ENCODE data around the gene SMIM5. TPM values are rescaled to one million over a fixed set of nuclear protein-coding genes. Genes with fewer than 3 reads are reported as not detected.
"Not testable (repeated sequence)": the region's sequence is repeated elsewhere in the genome, so short reads cannot be mapped to it uniquely, and the experiment has no call there.

Gene SMIM5
- total RNA-seq, 3 donors from 2014 or later, result 20.7 to 41.6 (median 27.5) TPM

DNA sequence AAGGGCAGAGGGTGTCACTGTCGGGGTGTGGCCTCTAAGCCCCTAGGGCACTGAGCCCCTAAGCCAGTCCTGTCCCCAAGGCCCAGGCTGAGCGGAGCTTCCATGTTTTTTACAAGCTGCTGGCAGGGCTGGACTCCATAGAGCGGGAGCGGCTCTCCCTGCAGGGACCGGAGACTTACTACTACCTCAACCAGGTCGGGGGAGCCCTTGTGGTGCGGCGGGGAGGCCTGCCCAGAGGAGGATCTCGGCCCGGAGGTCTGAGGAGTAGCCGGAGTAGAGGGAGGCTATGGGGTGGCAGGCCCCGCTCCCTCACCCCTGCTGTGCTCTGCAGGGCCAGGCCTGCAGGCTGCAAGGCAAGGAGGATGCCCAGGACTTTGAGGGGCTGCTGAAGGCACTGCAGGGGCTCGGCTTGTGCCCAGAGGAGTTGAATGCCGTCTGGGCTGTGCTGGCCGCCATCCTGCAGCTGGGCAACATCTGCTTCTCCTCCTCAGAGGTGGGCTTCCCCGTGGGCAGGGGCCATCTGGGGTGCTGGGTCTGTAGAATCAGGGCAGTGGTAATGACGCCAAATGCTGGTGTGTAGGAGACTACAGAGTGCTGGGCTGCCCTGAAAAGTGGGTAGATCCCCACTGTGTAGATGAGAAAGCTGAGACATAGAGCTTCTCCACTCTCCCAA is 40.8 kb upstream of the SMIM5 start:
- no peak for ATAC-seq
- H3K4me1 ChIP-seq (ENCODE audit: low read depth), result peaks cover 11% of the 10 kb centered on the region
- no peaks in the 10 kb centered on the region for H3K36me3 ChIP-seq (ENCODE audit: low read depth)
- peak in 1 of 3 donors; percentile 55 for DNase-seq
- H3K4me3 ChIP-seq, result no peak overlapping the region
- intact Hi-C loops (cut with DNase I, micrococcal nuclease), result no loop called here
- H3K9me3 ChIP-seq, result no peaks in the 10 kb centered on the region
- TF ChIP-seq, protein P1, sequence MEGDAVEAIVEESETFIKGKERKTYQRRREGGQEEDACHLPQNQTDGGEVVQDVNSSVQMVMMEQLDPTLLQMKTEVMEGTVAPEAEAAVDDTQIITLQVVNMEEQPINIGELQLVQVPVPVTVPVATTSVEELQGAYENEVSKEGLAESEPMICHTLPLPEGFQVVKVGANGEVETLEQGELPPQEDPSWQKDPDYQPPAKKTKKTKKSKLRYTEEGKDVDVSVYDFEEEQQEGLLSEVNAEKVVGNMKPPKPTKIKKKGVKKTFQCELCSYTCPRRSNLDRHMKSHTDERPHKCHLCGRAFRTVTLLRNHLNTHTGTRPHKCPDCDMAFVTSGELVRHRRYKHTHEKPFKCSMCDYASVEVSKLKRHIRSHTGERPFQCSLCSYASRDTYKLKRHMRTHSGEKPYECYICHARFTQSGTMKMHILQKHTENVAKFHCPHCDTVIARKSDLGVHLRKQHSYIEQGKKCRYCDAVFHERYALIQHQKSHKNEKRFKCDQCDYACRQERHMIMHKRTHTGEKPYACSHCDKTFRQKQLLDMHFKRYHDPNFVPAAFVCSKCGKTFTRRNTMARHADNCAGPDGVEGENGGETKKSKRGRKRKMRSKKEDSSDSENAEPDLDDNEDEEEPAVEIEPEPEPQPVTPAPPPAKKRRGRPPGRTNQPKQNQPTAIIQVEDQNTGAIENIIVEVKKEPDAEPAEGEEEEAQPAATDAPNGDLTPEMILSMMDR (IDR thresholded peaks at IDR 0.05), result no peak

DNA sequence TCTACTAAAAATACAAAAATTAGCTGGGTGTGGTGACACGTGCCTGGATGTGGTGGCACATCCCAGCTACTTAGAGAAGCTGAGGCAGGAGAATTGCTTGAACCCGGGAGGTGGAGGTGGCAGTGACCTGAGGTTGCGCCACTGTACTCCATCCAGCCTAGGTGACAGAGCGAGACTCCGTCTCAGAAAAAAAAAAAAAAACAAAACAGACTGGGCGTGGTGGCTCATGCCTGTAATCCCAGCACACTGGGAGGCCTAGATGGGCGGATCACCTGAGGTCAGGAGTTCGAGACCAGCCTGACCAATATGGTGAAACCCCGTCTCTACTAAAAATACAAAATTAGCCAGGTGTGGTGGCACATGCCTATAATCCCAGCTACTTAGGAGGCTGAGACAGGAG is 39.8 kb upstream of the SMIM5 start:
- H3K4me1 ChIP-seq (ENCODE audit: low read depth); H3K36me3 ChIP-seq (ENCODE audit: low read depth); H3K4me3 ChIP-seq; H3K9me3 ChIP-seq; ATAC-seq; intact Hi-C loops (cut with DNase I, micrococcal nuclease); DNase-seq: not testable (repeated sequence)

DNA sequence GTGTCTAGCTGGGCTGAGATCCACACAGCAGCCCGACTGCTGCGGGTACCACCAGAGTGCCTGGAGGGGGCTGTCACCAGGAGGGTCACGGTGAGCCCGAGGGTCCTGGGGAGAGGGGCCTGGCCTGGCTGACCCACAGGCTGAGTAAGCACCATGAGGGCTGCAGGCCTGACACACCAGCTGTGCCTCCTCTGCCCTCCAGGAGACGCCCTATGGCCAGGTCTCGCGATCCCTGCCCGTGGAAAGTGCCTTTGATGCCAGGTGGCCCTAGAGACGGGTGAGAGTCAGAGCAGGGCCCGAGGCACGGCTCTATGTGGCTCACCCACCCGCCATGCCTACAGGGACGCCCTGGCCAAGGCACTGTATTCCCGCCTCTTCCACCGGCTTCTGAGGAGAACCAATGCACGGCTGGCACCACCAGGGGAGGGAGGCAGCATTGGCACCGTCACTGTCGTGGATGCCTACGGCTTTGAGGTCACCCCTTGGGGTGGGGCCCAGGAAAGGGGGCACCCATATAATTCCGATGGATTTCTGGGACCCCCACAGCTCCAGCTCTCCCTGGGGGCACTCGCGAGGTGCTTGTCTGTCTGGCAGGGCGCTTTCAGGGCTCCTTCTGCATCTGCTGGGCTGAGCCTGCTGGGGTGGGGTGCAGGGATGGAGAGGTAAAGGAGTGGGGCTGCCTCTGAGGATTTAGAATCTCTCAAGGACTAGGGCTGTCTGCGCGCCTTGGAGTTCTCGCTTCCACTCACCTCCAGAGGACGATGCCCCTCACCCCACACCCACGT is 38.5 kb upstream of the SMIM5 start:
- ATAC-seq (peak; percentile 30), DNase-seq (peak in 1 of 3 donors; percentile 47)
- intact Hi-C loops (cut with DNase I, micrococcal nuclease), result no loop called here
- no peaks in the 10 kb centered on the region for H3K36me3 ChIP-seq (ENCODE audit: low read depth)
- H3K4me1 ChIP-seq (ENCODE audit: low read depth), result peaks cover 2% of the 10 kb centered on the region
- no peak overlapping the region for H3K4me3 ChIP-seq
- H3K9me3 ChIP-seq, result no peaks in the 10 kb centered on the region
- TF ChIP-seq, protein P1 (IDR thresholded peaks at IDR 0.05), result no peak

DNA sequence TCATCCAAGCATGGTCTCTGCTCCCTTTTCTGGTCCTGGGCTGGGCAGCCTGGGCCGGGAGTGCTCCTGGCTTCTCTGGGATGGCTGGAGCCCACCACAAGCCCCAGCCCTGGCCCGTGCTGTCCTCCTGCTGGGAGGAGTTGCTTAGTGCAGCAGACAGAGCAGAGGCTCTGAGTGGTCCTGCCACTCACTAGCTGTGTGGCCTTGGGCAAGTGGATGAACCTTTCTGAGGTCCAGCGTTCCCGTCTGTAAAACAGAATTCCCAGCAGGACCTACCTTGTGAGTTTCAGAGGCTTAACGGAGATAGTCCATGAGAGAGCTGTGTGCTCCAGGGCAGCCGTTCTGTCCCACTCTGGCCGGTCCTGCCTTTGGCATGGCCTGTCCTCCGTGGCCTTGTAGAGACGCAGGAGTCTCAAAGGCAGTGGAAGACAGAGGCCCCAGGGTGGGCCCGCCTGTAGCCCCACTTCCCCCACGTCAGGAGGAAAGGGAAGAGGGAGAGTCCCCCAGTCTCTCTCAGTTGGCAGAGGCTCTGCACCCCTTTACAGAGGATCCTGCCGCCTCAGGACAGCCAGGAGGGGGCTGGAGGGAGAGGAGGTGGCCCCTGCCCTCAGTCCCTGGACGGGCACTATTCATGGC is 37.8 kb upstream of the SMIM5 start:
- TF ChIP-seq, protein P1 (IDR thresholded peaks at IDR 0.05), result no peak

DNA sequence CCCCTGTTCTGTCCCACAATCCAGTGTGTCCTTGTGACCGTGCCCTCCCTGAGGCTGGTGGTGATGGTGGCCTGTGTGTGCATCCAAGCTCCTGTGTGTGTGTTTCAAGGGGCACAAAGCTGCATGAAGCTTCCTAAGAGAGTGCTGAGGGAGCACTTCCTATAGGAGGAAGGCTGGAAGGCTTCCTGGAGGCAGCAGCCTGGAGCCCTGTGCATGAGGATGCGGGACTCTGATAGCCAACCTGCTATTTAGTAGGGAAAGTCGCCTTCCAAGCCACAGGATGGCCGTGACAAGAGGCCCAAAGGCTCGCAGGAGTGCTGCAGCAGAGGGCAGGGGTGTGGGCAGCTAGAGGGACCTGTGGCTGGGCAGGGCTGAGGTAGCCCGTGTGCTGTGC is 37.3 kb upstream of the SMIM5 start:
- H3K4me3 ChIP-seq, result no peak overlapping the region
- H3K9me3 ChIP-seq, result no peaks in the 10 kb centered on the region
- DNase-seq (no peak), ATAC-seq (no peak)
- peaks cover under 1% of the 10 kb centered on the region for H3K4me1 ChIP-seq (ENCODE audit: low read depth)
- TF ChIP-seq, protein P1 (IDR thresholded peaks at IDR 0.05), result no peak
- no peaks in the 10 kb centered on the region for H3K36me3 ChIP-seq (ENCODE audit: low read depth)
- intact Hi-C loops (cut with DNase I, micrococcal nuclease), result no loop called here

More for the DNA sequence above, 37.8 kb upstream of the SMIM5 start:
- DNase-seq (no peak), ATAC-seq (no peak)
- Histone ChIP-seq H3K4me1 (ENCODE audit: low read depth) (no peaks in the 10 kb centered on the region), H3K36me3 (ENCODE audit: low read depth) (no peaks in the 10 kb centered on the region), H3K4me3 (no peak overlapping the region), H3K9me3 (no peaks in the 10 kb centered on the region)
- intact Hi-C loops (cut with DNase I, micrococcal nuclease), result no loop called here
